Trophoblast cell (in vitro differentiated cells and primary cell): Measurements from ENCODE around the gene HSF2.

Experiments used
- DNase-seq, 2 donors: peaks; one replicate each; pipeline ENCODE4 v3.0.0-alpha.2; 2016
- H2AFZ ChIP-seq: 2 replicates; pipeline ENCODE4 v1.6.1; 2013; ENCODE audit warnings: low read length, moderate library complexity, mild to moderate bottlenecking; ENCODE audit not compliant: insufficient read depth, poor library complexity
- H2AK5ac ChIP-seq: 2 replicates; pipeline ENCODE4 v1.6.1; 2013; ENCODE audit warnings: mild to moderate bottlenecking, low read length
- H2BK120ac ChIP-seq: 2 replicates; pipeline ENCODE4 v1.6.1; 2013; ENCODE audit warnings: low read length, mild to moderate bottlenecking, moderate library complexity; ENCODE audit not compliant: insufficient read depth, poor library complexity
- H2BK12ac ChIP-seq: 2 replicates; pipeline ENCODE4 v1.6.1; 2013; ENCODE audit warnings: mild to moderate bottlenecking, low read length, moderate library complexity
- H2BK5ac ChIP-seq: 2 replicates; pipeline ENCODE4 v1.6.1; 2013; ENCODE audit warnings: low read length, low read depth, moderate library complexity, mild to moderate bottlenecking; ENCODE audit not compliant: poor library complexity
- H3K14ac ChIP-seq: 2 replicates; pipeline ENCODE4 v1.6.1; 2013; ENCODE audit warnings: mild to moderate bottlenecking, low read length
- H3K18ac ChIP-seq: 2 replicates; pipeline ENCODE4 v1.6.1; 2013; ENCODE audit warnings: mild to moderate bottlenecking, low read length
- H3K23ac ChIP-seq: 2 replicates; pipeline ENCODE4 v1.6.1; 2013; ENCODE audit warnings: low read length
- H3K27ac ChIP-seq: 2 replicates; pipeline ENCODE4 v1.5.1; 2013; ENCODE audit warnings: low read depth, mild to moderate bottlenecking, inconsistent platforms, low read length, moderate library complexity
- H3K27me3 ChIP-seq: 2 replicates; pipeline ENCODE4 v1.6.1; 2013; ENCODE audit warnings: inconsistent platforms, mild to moderate bottlenecking, low read length, moderate library complexity; ENCODE audit not compliant: insufficient read depth
- H3K36me3 ChIP-seq, 2 experiments: 1 replicate in 1 of 2; 2 replicates in 1 of 2; pipeline ENCODE4 v1.6.1; 2013; ENCODE audit warnings: low read length in 2 of 2, mild to moderate bottlenecking in 2 of 2, moderate library complexity in 1 of 2; ENCODE audit not compliant: insufficient read depth in 2 of 2, control insufficient read depth in 1 of 2
- H3K4ac ChIP-seq: 2 replicates; pipeline ENCODE4 v1.6.1; 2013; ENCODE audit warnings: low read depth, mild to moderate bottlenecking, low read length, moderate library complexity
- H3K4me1 ChIP-seq, 2 experiments: 1 replicate in 1 of 2; 2 replicates in 1 of 2; pipeline ENCODE4 v1.6.1; 2013; ENCODE audit warnings: low read length in 2 of 2, mild to moderate bottlenecking in 2 of 2, moderate library complexity in 1 of 2; ENCODE audit not compliant: insufficient read depth in 2 of 2, control insufficient read depth in 1 of 2
- H3K4me2 ChIP-seq: 2 replicates; pipeline ENCODE4 v1.6.1; 2013; ENCODE audit warnings: inconsistent platforms, mild to moderate bottlenecking, low read length, moderate library complexity
- H3K4me3 ChIP-seq: 2 replicates; pipeline ENCODE4 v1.5.1; 2013; ENCODE audit warnings: mild to moderate bottlenecking, low read depth, low read length, inconsistent platforms
- H3K79me1 ChIP-seq: one replicate; pipeline ENCODE4 v1.6.1; 2013; ENCODE audit warnings: low read length
- H3K79me2 ChIP-seq: 2 replicates; pipeline ENCODE4 v1.6.1; 2013; ENCODE audit warnings: low read length, mild to moderate bottlenecking; ENCODE audit not compliant: control insufficient read depth, insufficient read depth, poor library complexity
- H3K9ac ChIP-seq: 2 replicates; pipeline ENCODE4 v1.6.1; 2013; ENCODE audit warnings: mild to moderate bottlenecking, low read length
- H3K9me3 ChIP-seq: 2 replicates; pipeline ENCODE4 v1.6.1; 2013; ENCODE audit warnings: low read depth, mild to moderate bottlenecking, control low read depth, inconsistent platforms, low read length; ENCODE audit not compliant: insufficient read depth
- H4K12ac ChIP-seq: 2 replicates; pipeline ENCODE4 v1.6.1; 2013; ENCODE audit warnings: low read depth, mild to moderate bottlenecking, low read length, moderate library complexity
- H4K8ac ChIP-seq: 2 replicates; pipeline ENCODE4 v1.6.1; 2013; ENCODE audit warnings: low read depth, mild to moderate bottlenecking, low read length, moderate library complexity
- H4K91ac ChIP-seq: one replicate; pipeline ENCODE4 v1.6.1; 2013; ENCODE audit warnings: low read depth, mild to moderate bottlenecking, low read length, moderate library complexity
- WGBS: extraction: QIAGEN DNeasy Blood & Tissue Kit; methylation state at CpG from one replicate; pipeline ENCODE4 v1.1.7; 2013; ENCODE audit warnings: missing lambda C conversion rate; ENCODE audit not compliant: insufficient read length, insufficient coverage; ENCODE audit errors: extremely low coverage; 5-methylcytosine and 5-hydroxymethylcytosine counted together

Gene HSF2

DNA sequence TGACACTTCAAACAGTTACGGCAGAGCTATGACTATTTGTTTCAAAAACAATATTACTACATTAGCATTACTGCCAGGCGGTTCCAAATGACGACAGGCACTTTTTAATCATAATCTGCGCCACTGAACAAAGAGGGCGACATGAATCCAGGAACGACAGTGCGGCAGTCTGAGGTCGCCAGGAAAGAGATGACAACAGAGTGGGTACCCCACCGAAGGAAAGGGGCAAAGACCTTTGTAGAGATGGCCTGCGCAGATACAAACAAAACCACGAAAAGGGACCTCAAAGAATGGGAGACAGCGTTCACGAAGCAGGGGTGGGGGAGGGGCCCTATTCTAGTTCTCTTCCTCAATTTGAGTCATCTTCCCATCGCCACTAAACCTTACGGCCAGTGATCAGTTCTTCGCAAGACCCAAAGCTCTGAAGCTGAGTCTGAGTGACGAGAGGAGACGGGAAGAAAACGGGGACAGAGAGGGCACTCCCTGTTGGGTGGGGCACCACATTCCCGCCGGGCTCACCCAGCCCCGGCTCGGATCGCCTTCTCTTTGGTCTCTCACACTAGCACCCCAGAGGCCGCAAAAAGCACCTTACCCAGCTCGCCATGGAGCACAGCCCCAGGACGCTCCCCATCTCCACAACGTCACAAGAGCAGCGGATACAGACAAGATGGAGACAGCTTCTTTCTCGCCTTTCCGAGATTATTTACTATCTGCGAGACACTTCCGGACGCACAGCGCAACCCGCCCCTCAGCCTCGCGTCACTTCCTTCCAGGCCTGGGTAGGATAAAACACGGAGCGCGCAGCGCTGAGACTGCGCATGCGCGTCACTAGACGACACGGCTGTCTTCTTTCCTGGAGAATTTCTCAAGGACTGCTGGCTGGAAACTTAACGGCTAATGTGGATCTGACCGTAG is 71.9 kb downstream of the HSF2 start, which contains the start of gene SERINC1:
Gene SERINC1, minus strand, starts transcription at position 701 of the 915 bp plus-strand sequence. Its CDS starts 70 bp downstream, at position 631.
- H3K79me2 ChIP-seq = peaks cover 10% of the 10 kb centered on the region
- H3K4me3 ChIP-seq = peak within 1 kb of the TSS; percentile 94
- H4K91ac ChIP-seq = peak within 1 kb of the TSS; percentile 80
- peaks cover 8% of the 10 kb centered on the region for H3K79me1 ChIP-seq
- peak within 1 kb of the TSS; percentile 59 for H3K27ac ChIP-seq
- H4K8ac ChIP-seq = peak within 1 kb of the TSS; percentile 85
- H3K27me3 ChIP-seq = no peaks in the 10 kb centered on the region
- H2BK120ac ChIP-seq = peak within 1 kb of the TSS; percentile 44
- H2AK5ac ChIP-seq = peak within 1 kb of the TSS; percentile 68
- DNase-seq = peak; percentile 96 to 98
- H3K4me2 ChIP-seq = peak within 1 kb of the TSS; percentile 72
- WGBS = no CpG with 5 or more reads among the region's 49 CpGs
- peak within 1 kb of the TSS; percentile 67 for H3K18ac ChIP-seq
- H2BK12ac ChIP-seq = no peak within 1 kb of the TSS
- H3K23ac ChIP-seq = no peak within 1 kb of the TSS
- H3K36me3 ChIP-seq = peaks cover under 1 to 2% of the 10 kb centered on the region in 2 experiments
- H2AFZ ChIP-seq = peak within 1 kb of the TSS; percentile 64
- peak within 1 kb of the TSS; percentile 69 for H2BK5ac ChIP-seq
- peaks cover 0 to 3% of the 10 kb centered on the region in 2 experiments for H3K4me1 ChIP-seq
- H3K4ac ChIP-seq = peak within 1 kb of the TSS; percentile 75
- H3K14ac ChIP-seq = peak within 1 kb of the TSS; percentile 82
- peak within 1 kb of the TSS; percentile 84 for H3K9ac ChIP-seq
- peak within 1 kb of the TSS; percentile 66 for H4K12ac ChIP-seq
- H3K9me3 ChIP-seq = no peaks in the 10 kb centered on the region

DNA sequence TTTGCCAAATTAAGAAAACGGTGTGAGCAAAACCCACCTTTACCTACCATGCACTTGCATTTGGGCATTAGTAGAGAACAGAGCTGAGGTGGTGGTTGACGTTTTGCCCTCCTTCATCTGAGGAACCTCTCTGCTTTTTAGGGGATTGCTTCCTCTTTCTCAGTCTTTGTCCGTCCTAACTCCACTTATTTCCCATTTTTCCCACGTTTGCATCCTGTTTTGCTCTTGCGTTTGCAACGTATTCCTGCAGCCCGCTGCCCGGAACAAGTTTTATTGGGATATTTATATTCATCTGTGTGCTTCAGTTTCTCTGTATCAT is 72.5 kb downstream of the HSF2 start:
- H3K4me2 ChIP-seq = peak overlapping the region; percentile 72
- no CpG with 5 or more reads among the region's 8 CpGs for WGBS
- peak overlapping the region; percentile 39 for H4K12ac ChIP-seq
- H3K79me1 ChIP-seq = peaks cover 8% of the 10 kb centered on the region
- H3K23ac ChIP-seq = no peak overlapping the region
- H2AFZ ChIP-seq = peak overlapping the region; percentile 61
- H3K9me3 ChIP-seq = no peaks in the 10 kb centered on the region
- no peak for DNase-seq
- H4K91ac ChIP-seq = peak overlapping the region; percentile 11
- H3K4me1 ChIP-seq = peaks cover 0 to 3% of the 10 kb centered on the region in 2 experiments
- peak overlapping the region; percentile 64 for H4K8ac ChIP-seq
- peak overlapping the region; percentile 4 for H3K4ac ChIP-seq
- H2BK12ac ChIP-seq = no peak overlapping the region
- H3K36me3 ChIP-seq = peaks cover 0 to 2% of the 10 kb centered on the region in 2 experiments
- no peak overlapping the region for H3K27ac ChIP-seq
- peak overlapping the region; percentile 13 for H3K18ac ChIP-seq
- H3K14ac ChIP-seq = peak overlapping the region; percentile 47
- H2AK5ac ChIP-seq = no peak overlapping the region
- H3K4me3 ChIP-seq = peak overlapping the region; percentile 64
- peak overlapping the region; percentile 69 for H3K9ac ChIP-seq
- no peaks in the 10 kb centered on the region for H3K27me3 ChIP-seq
- peaks cover 10% of the 10 kb centered on the region for H3K79me2 ChIP-seq
- no peak overlapping the region for H2BK5ac ChIP-seq
- H2BK120ac ChIP-seq = no peak overlapping the region

- Histone ChIP-seq H3K27me3 (no peaks in the 10 kb centered on the region), H3K4me3 (no peak overlapping the region), H3K23ac (no peak overlapping the region), H4K8ac (no peak overlapping the region), H3K9me3 (no peaks in the 10 kb centered on the region), H3K4me1 (peaks cover 0 to 1% of the 10 kb centered on the region in 2 experiments), H3K79me1 (peaks cover 7% of the 10 kb centered on the region), H2BK12ac (no peak overlapping the region), H3K4ac (no peak overlapping the region), H3K27ac (no peak overlapping the region), H3K18ac (no peak overlapping the region), H3K36me3 (no peaks in the 10 kb centered on the region), H2AK5ac (no peak overlapping the region), H2BK120ac (no peak overlapping the region), H3K9ac (no peak overlapping the region), H4K91ac (no peak overlapping the region), H3K4me2 (no peak overlapping the region), H2BK5ac (no peak overlapping the region), H3K14ac (no peak overlapping the region), H3K79me2 (peaks cover 4% of the 10 kb centered on the region), H2AFZ (no peak overlapping the region), H4K12ac (no peak overlapping the region)
- peak in 1 of 2 donors; percentile 33 for DNase-seq
These were observed 76.7 kb downstream of the HSF2 start for GRCh38 chr6:122476131-122476530.

DNA sequence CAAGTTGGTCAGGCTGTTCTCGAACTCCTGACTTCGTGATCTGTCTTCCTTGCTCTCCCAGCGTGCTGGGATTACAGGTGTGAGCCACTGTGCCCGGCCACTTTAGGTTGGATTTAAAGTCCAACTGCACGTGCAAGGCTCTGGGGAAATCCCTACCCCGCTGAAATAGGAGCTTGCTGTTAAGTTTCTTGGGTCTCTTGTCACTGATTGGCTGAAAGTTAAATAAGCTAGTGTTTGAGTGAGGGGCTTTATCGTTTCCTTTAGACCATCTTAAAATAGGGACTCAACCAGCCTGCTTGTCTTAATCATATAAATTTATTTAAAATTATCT is 83.3 kb downstream of the HSF2 start:
- Histone ChIP-seq H3K79me2 (no peaks in the 10 kb centered on the region), H3K36me3 (no peaks in the 10 kb centered on the region), H3K14ac (no peak overlapping the region), H3K27me3 (no peaks in the 10 kb centered on the region), H2BK12ac (no peak overlapping the region), H3K9me3 (no peaks in the 10 kb centered on the region), H2AK5ac (no peak overlapping the region), H4K8ac (no peak overlapping the region), H3K27ac (no peak overlapping the region), H2AFZ (no peak overlapping the region), H2BK120ac (no peak overlapping the region), H3K79me1 (no peaks in the 10 kb centered on the region), H3K4me1 (no peaks in the 10 kb centered on the region), H4K12ac (no peak overlapping the region), H3K9ac (no peak overlapping the region), H3K18ac (no peak overlapping the region), H4K91ac (no peak overlapping the region), H3K4me2 (no peak overlapping the region), H3K4ac (no peak overlapping the region), H3K4me3 (no peak overlapping the region), H2BK5ac (no peak overlapping the region), H3K23ac (no peak overlapping the region)
- WGBS = no CpG with 5 or more reads among the region's 7 CpGs
- no peak for DNase-seq
